H9 (cell line): ENCODE results near the gene MSN. TPM values are rescaled to one million over a fixed set of nuclear protein-coding genes. Genes with fewer than 3 reads are reported as not detected.

Source experiments
- DNase-seq: peaks from one replicate; pipeline ENCODE4 v3.0.0-alpha.2; 2017
- H2AFZ ChIP-seq: one replicate; pipeline ENCODE4 v1.6.1; 2013; ENCODE audit warnings: mild to moderate bottlenecking, low read length, control low read depth, moderate library complexity
- H2AK5ac ChIP-seq: 2 replicates; pipeline ENCODE4 v1.6.1; 2013; ENCODE audit warnings: low read length, control low read depth, mixed read lengths; ENCODE audit not compliant: insufficient read length
- H2BK120ac ChIP-seq: one replicate; pipeline ENCODE4 v1.6.1; 2013; ENCODE audit warnings: low read depth, mild to moderate bottlenecking, low read length, control low read depth, inconsistent platforms; ENCODE audit not compliant: poor library complexity, severe bottlenecking
- H2BK12ac ChIP-seq: 2 replicates; pipeline ENCODE4 v1.6.1; 2013; ENCODE audit warnings: low read length, control low read depth, mixed read lengths, low read depth; ENCODE audit not compliant: insufficient read length
- H2BK15ac ChIP-seq: 2 replicates; pipeline ENCODE4 v1.6.1; 2013; ENCODE audit warnings: low read depth, low read length, control low read depth
- H2BK20ac ChIP-seq: one replicate; pipeline ENCODE4 v1.6.1; 2013; ENCODE audit warnings: low read depth, mild to moderate bottlenecking, low read length, control low read depth, inconsistent platforms; ENCODE audit not compliant: poor library complexity, severe bottlenecking
- H2BK5ac ChIP-seq: 2 replicates; pipeline ENCODE4 v1.6.1; 2013; ENCODE audit warnings: low read length, control low read depth, mixed read lengths; ENCODE audit not compliant: insufficient read length
- H3K14ac ChIP-seq: 2 replicates; pipeline ENCODE4 v1.6.1; 2013; ENCODE audit warnings: low read length, control low read depth; ENCODE audit not compliant: insufficient read depth
- H3K18ac ChIP-seq: 2 replicates; pipeline ENCODE4 v1.6.1; 2013; ENCODE audit warnings: low read depth, mild to moderate bottlenecking, mixed read lengths, low read length, control low read depth; ENCODE audit not compliant: insufficient read length
- H3K23ac ChIP-seq: 2 replicates; pipeline ENCODE4 v1.6.1; 2013; ENCODE audit warnings: low read length, control low read depth, mixed read lengths, low read depth; ENCODE audit not compliant: insufficient read length
- H3K23me2 ChIP-seq: 2 replicates; pipeline ENCODE4 v1.6.1; 2013; ENCODE audit warnings: low read depth, mild to moderate bottlenecking, mixed read lengths, low read length, control low read depth; ENCODE audit not compliant: insufficient read length, poor library complexity, severe bottlenecking
- H3K27ac ChIP-seq: 2 replicates; pipeline ENCODE4 v1.5.1; 2013; ENCODE audit warnings: low read length, control low read depth, mixed read lengths, low read depth; ENCODE audit not compliant: insufficient read length
- H3K27me3 ChIP-seq: 2 replicates; pipeline ENCODE4 v1.6.1; 2013; ENCODE audit warnings: low read length, control low read depth, inconsistent platforms; ENCODE audit not compliant: insufficient read depth
- H3K4ac ChIP-seq: 2 replicates; pipeline ENCODE4 v1.6.1; 2013; ENCODE audit warnings: low read depth, mild to moderate bottlenecking, control low read depth, inconsistent platforms, low read length, moderate library complexity
- H3K4me1 ChIP-seq: 2 replicates; pipeline ENCODE4 v1.6.1; 2013; ENCODE audit warnings: low read length, control low read depth, inconsistent platforms; ENCODE audit not compliant: insufficient read depth
- H3K4me2 ChIP-seq: 2 replicates; pipeline ENCODE4 v1.6.1; 2013; ENCODE audit warnings: low read length, control low read depth, mixed read lengths; ENCODE audit not compliant: insufficient read length, insufficient read depth
- H3K56ac ChIP-seq: 2 replicates; pipeline ENCODE4 v1.6.1; 2013; ENCODE audit warnings: low read depth, mild to moderate bottlenecking, mixed read lengths, low read length, control low read depth; ENCODE audit not compliant: insufficient read length
- H3K79me1 ChIP-seq: 2 replicates; pipeline ENCODE4 v1.6.1; 2013; ENCODE audit warnings: low read depth, mild to moderate bottlenecking, moderate library complexity, low read length, control low read depth, inconsistent platforms; ENCODE audit not compliant: insufficient read depth, poor library complexity, severe bottlenecking
- H3K79me2 ChIP-seq: 2 replicates; pipeline ENCODE4 v1.6.1; 2013; ENCODE audit warnings: low read length, control low read depth, inconsistent platforms; ENCODE audit not compliant: insufficient read depth
- H3K9ac ChIP-seq: 2 replicates; pipeline ENCODE4 v1.6.1; 2013; ENCODE audit warnings: low read length, control low read depth, mixed read lengths; ENCODE audit not compliant: insufficient read length; ENCODE audit errors: extremely low read depth
- H3K9me3 ChIP-seq: one replicate; pipeline ENCODE4 v1.6.1; 2013; ENCODE audit warnings: low read depth, low read length, inconsistent platforms; ENCODE audit not compliant: control insufficient read depth
- H3T11ph ChIP-seq: one replicate; pipeline ENCODE4 v1.6.1; 2013; ENCODE audit warnings: mild to moderate bottlenecking, low read length, control low read depth, inconsistent platforms
- H4K20me1 ChIP-seq: one replicate; pipeline ENCODE4 v1.6.1; 2013; ENCODE audit not compliant: control insufficient read depth, insufficient read length, insufficient read depth
- H4K5ac ChIP-seq: 2 replicates; pipeline ENCODE4 v1.6.1; 2013; ENCODE audit warnings: low read depth, mild to moderate bottlenecking, mixed read lengths, low read length, control low read depth; ENCODE audit not compliant: insufficient read length
- H4K8ac ChIP-seq: replicated peaks from 2 replicates; pipeline ENCODE4 v1.6.1; 2013; ENCODE audit warnings: low read length, control low read depth, mixed read lengths, low read depth; ENCODE audit not compliant: insufficient read length
- H4K91ac ChIP-seq: 2 replicates; pipeline ENCODE4 v1.6.1; 2013; ENCODE audit warnings: low read depth, mild to moderate bottlenecking, moderate library complexity, mixed read lengths, low read length, control low read depth; ENCODE audit not compliant: insufficient read length
- H3K27ac Mint-ChIP-seq, 3 experiments: 2 replicates in 2 of 3; 3 replicates in 1 of 3; pipeline ENCODE4 v1.8.0; 2020 to 2021; ENCODE audit warnings: mixed read lengths in 3 of 3, mild to moderate bottlenecking in 1 of 3, moderate library complexity in 1 of 3
- H3K27me3 Mint-ChIP-seq: 2 replicates; pipeline ENCODE4 v1.8.0; 2021; ENCODE audit warnings: low read depth, mild to moderate bottlenecking, moderate library complexity, mixed read lengths
- H3K36me3 Mint-ChIP-seq, 3 experiments: 2 replicates in 2 of 3; 3 replicates in 1 of 3; pipeline ENCODE4 v1.8.0; 2020 to 2021; ENCODE audit warnings: low read depth in 3 of 3, mixed read lengths in 3 of 3; ENCODE audit not compliant: insufficient read depth in 1 of 3
- H3K4me1 Mint-ChIP-seq, 2 experiments: 2 replicates each; pipeline ENCODE4 v1.8.0; 2020; ENCODE audit warnings: mixed read lengths in 2 of 2
- H3K4me3 Mint-ChIP-seq, 2 experiments: 2 replicates in 1 of 2; 3 replicates in 1 of 2; pipeline ENCODE4 v1.8.0; 2020 to 2021; ENCODE audit warnings: mild to moderate bottlenecking in 2 of 2, mixed read lengths in 2 of 2, moderate library complexity in 1 of 2
- H3K9me3 Mint-ChIP-seq, 2 experiments: 2 replicates in 1 of 2; 3 replicates in 1 of 2; pipeline ENCODE4 v1.8.0; 2020; ENCODE audit warnings: mild to moderate bottlenecking in 2 of 2, mixed read lengths in 2 of 2, moderate library complexity in 1 of 2
- CTCF ChIP-seq: fragments of 200-600 bp; sonication (generic); conservative IDR thresholded peaks from 3 replicates; pipeline ENCODE4 v1.8.0; 2021; ENCODE audit warnings: antibody characterized with exemption, mild to moderate bottlenecking
- WGBS: extraction: QIAGEN DNeasy Blood & Tissue Kit; methylation state at CpG from one replicate; pipeline ENCODE4 v1.1.7; 2013; ENCODE audit warnings: missing lambda C conversion rate, low lambda C conversion rate, mixed read lengths; ENCODE audit not compliant: insufficient read length; ENCODE audit errors: extremely low coverage; 5-methylcytosine and 5-hydroxymethylcytosine counted together
- total RNA-seq: library from RNA; stranded (reverse); gene quantifications from 2 replicates; pipeline ENCODE4 v1.2.1, GENCODE V29; 2021

Gene MSN
- total RNA-seq, 1 experiment from 2014 or later: 126 TPM

- Histone ChIP-seq H3K9me3 (peaks cover 29% of the 10 kb centered on the region), H3K23me2 (no peaks in the 10 kb centered on the region), H2BK20ac (no peak overlapping the region), H3K9ac (no peak overlapping the region), H3T11ph (no peak overlapping the region), H3K27me3 (no peaks in the 10 kb centered on the region), H2AK5ac (no peak overlapping the region), H2BK5ac (no peak overlapping the region), H3K14ac (no peak overlapping the region), H3K27ac (no peak overlapping the region), H3K4ac (no peak overlapping the region), H3K18ac (no peak overlapping the region), H3K79me1 (no peaks in the 10 kb centered on the region), H4K8ac (no peak overlapping the region), H2BK120ac (no peak overlapping the region), H4K91ac (no peak overlapping the region), H3K4me2 (no peak overlapping the region), H3K56ac (no peak overlapping the region), H3K4me1 (no peaks in the 10 kb centered on the region), H4K5ac (no peak overlapping the region), H3K23ac (no peak overlapping the region), H4K20me1 (no peaks in the 10 kb centered on the region), H3K79me2 (no peaks in the 10 kb centered on the region), H2AFZ (no peak overlapping the region), H2BK12ac (no peak overlapping the region), H2BK15ac (no peak overlapping the region)
- no peak for TF ChIP-seq CTCF
- Mint-ChIP-seq H3K4me1 (peaks cover 0 to 3% of the 10 kb centered on the region in 2 experiments; a peak in 2 of 4 replicates), H3K4me3 (no peak overlapping the region), H3K27ac (0 out of 7 replicates have a peak overlapping the region, but pooled peaks of 1 of the 3 experiments have one; percentile 40), H3K27me3 (no peaks in the 10 kb centered on the region), H3K36me3 (peaks cover 0 to 6% (median 2%) of the 10 kb centered on the region in 3 experiments; a peak in 4 of 7 replicates), H3K9me3 (peaks cover 56 to 66% of the 10 kb centered on the region in 2 experiments)
- no peak for DNase-seq
- WGBS: no CpG with 5 or more reads among the region's 3 CpGs
Observed at GRCh38 chrX:65642914-65643491, 24.5 kb upstream of the MSN start.
